ENCODE data around the gene CKM. TPM values are rescaled to one million over a fixed set of nuclear protein-coding genes. Genes with fewer than 3 reads are reported as not detected.

CKM gene
- total RNA-seq, 1 donor from 2014 or later: not detected

DNA sequence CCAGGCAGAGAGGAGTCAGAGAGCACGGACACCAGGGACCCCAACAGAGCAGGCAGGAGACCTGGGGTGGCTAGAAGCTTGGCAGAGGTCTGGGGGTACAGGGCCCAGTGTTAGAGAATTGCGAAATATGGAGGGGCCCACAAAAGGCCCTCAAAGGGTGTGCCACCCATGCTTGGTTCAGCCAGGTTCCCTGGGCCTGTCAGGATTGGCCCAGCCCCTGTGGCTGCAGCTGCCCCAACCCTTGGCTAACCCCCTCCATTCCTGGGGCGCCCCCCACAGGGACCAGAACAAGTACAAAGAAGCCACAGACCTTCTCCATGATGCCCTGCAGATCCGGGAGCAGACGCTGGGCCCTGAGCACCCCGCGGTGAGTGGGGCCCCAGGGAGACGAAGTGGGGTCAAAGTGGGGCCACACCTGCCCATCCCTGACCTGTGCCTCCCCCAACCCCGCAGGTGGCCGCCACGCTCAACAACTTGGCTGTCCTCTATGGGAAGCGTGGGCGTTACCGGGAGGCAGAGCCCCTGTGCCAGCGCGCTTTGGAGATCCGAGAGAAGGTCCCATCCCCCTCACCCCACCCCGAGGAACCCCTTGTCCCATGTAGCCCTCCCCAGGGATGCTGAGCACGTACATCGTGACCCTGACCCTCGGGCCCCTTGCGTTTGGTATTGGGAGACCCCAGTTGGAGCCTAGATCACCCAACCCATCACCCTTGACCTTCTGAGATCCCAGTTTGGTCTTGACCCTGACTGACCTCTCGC is 25.9 kb upstream of the CKM start:
- no peak overlapping the region for H2AFZ ChIP-seq (replicated peaks)
- peaks cover 4% of the 10 kb centered on the region for H3K4me1 Mint-ChIP-seq
- no peaks in the 10 kb centered on the region for H3K9me3 Mint-ChIP-seq
- peaks cover 10% of the 10 kb centered on the region for H3K36me3 Mint-ChIP-seq
- no peak overlapping the region for H3K27ac Mint-ChIP-seq
- H3F3A ChIP-seq (ENCODE audit: low read depth): no peaks in the 10 kb centered on the region
- H3K27me3 Mint-ChIP-seq (ENCODE audit: insufficient read depth, low read depth): peaks cover 10% of the 10 kb centered on the region
- no peak overlapping the region for H3K27ac ChIP-seq
- H3K9ac ChIP-seq: no peak overlapping the region
- no peaks in the 10 kb centered on the region for H3K4me1 ChIP-seq
- H3K4me3 Mint-ChIP-seq: peak overlapping the region; percentile 12
- H3K9me3 ChIP-seq (ENCODE audit: low read depth): no peaks in the 10 kb centered on the region
- no peak overlapping the region for H3K4me3 ChIP-seq
- no peaks in the 10 kb centered on the region for H3K79me2 ChIP-seq (ENCODE audit: low read depth)
- H4K20me1 ChIP-seq (ENCODE audit: low read depth): peaks cover 7% of the 10 kb centered on the region
- no peaks in the 10 kb centered on the region for H3K36me3 ChIP-seq
- no peak overlapping the region for H3K4me2 ChIP-seq
- DNase-seq (ENCODE audit: low spot score): no peak
- H3K27me3 ChIP-seq: peaks cover 16% of the 10 kb centered on the region
- TF ChIP-seq, protein P1, sequence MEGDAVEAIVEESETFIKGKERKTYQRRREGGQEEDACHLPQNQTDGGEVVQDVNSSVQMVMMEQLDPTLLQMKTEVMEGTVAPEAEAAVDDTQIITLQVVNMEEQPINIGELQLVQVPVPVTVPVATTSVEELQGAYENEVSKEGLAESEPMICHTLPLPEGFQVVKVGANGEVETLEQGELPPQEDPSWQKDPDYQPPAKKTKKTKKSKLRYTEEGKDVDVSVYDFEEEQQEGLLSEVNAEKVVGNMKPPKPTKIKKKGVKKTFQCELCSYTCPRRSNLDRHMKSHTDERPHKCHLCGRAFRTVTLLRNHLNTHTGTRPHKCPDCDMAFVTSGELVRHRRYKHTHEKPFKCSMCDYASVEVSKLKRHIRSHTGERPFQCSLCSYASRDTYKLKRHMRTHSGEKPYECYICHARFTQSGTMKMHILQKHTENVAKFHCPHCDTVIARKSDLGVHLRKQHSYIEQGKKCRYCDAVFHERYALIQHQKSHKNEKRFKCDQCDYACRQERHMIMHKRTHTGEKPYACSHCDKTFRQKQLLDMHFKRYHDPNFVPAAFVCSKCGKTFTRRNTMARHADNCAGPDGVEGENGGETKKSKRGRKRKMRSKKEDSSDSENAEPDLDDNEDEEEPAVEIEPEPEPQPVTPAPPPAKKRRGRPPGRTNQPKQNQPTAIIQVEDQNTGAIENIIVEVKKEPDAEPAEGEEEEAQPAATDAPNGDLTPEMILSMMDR (IDR thresholded peaks at IDR 0.05): no peak
- no peak for TF ChIP-seq EZH2 (IDR thresholded peaks at IDR 0.05)
- no peak for TF ChIP-seq EZH2phosphoT487 (IDR thresholded peaks at IDR 0.05)

DNA sequence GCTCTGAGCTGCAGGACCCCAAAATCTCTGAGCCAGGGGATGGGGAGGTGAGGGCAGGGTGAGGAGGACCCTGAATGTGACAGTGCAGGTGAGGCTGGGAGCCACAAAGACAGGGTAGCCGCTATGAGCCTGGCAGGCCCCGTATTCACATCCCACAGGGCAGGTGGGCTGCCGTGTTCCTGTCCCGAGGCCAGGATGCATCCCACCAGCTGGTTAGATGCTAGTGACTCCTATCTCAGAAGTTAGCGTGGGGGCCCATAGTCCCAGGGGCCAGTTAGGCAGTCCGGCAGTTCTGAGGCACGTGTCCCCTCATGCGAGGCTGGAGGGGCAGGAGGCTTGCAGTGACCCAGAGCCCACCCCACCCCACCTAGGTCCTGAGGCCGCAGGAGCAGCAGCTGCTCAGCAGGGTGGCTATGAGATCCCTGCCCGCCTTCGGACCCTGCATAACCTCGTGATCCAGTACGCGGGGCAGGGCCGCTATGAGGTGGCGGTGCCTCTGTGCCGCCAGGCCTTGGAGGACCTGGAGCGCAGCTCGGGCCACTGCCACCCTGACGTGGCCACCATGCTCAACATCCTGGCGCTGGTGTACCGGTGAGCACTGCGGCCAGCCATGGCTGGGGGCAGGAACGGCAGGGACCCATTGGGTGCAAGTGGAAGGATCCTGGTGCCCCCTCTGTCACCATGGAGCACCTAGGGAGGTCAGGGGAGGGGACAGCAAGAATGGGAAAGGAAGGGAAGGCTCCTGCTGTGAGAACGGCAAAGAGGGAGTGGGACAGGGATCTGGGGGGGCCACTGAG is 25.1 kb upstream of the CKM start:
- no peak for DNase-seq (ENCODE audit: low spot score)
- no peak overlapping the region for H3K4me2 ChIP-seq
- Mint-ChIP-seq H3K27me3 (ENCODE audit: insufficient read depth, low read depth) (peaks cover 8% of the 10 kb centered on the region), H3K27ac (no peak overlapping the region), H3K4me3 (no peak overlapping the region), H3K9me3 (no peaks in the 10 kb centered on the region), H3K36me3 (peaks cover 6% of the 10 kb centered on the region), H3K4me1 (peaks cover 4% of the 10 kb centered on the region)
- H3K27me3 ChIP-seq: peaks cover 24% of the 10 kb centered on the region
- H3K27ac ChIP-seq: no peak overlapping the region
- H4K20me1 ChIP-seq (ENCODE audit: low read depth): peaks cover 7% of the 10 kb centered on the region
- no peaks in the 10 kb centered on the region for H3F3A ChIP-seq (ENCODE audit: low read depth)
- no peak for TF ChIP-seq EZH2phosphoT487 (IDR thresholded peaks at IDR 0.05)
- no peak for TF ChIP-seq EZH2 (IDR thresholded peaks at IDR 0.05)
- TF ChIP-seq, protein P1 (IDR thresholded peaks at IDR 0.05): no peak
- no peak overlapping the region for H2AFZ ChIP-seq (replicated peaks)
- H3K79me2 ChIP-seq (ENCODE audit: low read depth): no peaks in the 10 kb centered on the region
- H3K4me1 ChIP-seq: no peaks in the 10 kb centered on the region
- no peak overlapping the region for H3K4me3 ChIP-seq
- no peaks in the 10 kb centered on the region for H3K9me3 ChIP-seq (ENCODE audit: low read depth)
- no peaks in the 10 kb centered on the region for H3K36me3 ChIP-seq
- no peak overlapping the region for H3K9ac ChIP-seq

DNA sequence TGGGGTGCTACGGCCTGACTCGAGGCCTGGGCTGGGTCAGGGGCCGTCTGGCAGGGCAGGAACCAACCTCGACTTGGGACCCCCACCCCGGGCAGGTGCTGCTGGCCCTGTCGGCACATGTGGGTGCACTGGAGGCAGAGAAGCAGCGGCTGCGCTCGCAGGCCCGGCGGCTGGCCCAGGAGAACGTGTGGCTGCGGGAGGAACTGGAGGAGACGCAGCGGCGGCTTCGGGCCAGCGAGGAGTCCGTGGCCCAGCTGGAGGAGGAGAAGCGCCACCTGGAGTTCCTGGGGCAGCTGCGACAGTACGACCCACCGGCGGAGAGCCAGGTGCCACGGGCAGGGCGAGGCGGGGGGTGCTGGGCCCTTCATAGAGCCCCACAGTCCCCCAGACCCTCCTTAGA is 23.8 kb upstream of the CKM start:
- no peaks in the 10 kb centered on the region for H3K36me3 ChIP-seq
- Mint-ChIP-seq H3K9me3 (no peaks in the 10 kb centered on the region), H3K4me1 (peaks cover 4% of the 10 kb centered on the region), H3K4me3 (no peak overlapping the region), H3K36me3 (peaks cover 4% of the 10 kb centered on the region), H3K27me3 (ENCODE audit: insufficient read depth, low read depth) (peaks cover 8% of the 10 kb centered on the region), H3K27ac (no peak overlapping the region)
- no peak overlapping the region for H3K4me3 ChIP-seq
- no peak overlapping the region for H3K27ac ChIP-seq
- H3K9ac ChIP-seq: no peak overlapping the region
- no peaks in the 10 kb centered on the region for H3K4me1 ChIP-seq
- H3K4me2 ChIP-seq: no peak overlapping the region
- TF ChIP-seq EZH2 (IDR thresholded peaks at IDR 0.05): no peak
- TF ChIP-seq EZH2phosphoT487 (IDR thresholded peaks at IDR 0.05): no peak
- TF ChIP-seq, protein P1 (IDR thresholded peaks at IDR 0.05): no peak
- H2AFZ ChIP-seq (replicated peaks): no peak overlapping the region
- no peaks in the 10 kb centered on the region for H3K9me3 ChIP-seq (ENCODE audit: low read depth)
- H3F3A ChIP-seq (ENCODE audit: low read depth): peaks cover under 1% of the 10 kb centered on the region
- no peaks in the 10 kb centered on the region for H3K79me2 ChIP-seq (ENCODE audit: low read depth)
- peaks cover 37% of the 10 kb centered on the region for H3K27me3 ChIP-seq
- DNase-seq (ENCODE audit: low spot score): peak; percentile 32
- peaks cover 7% of the 10 kb centered on the region for H4K20me1 ChIP-seq (ENCODE audit: low read depth)

All from neural progenitor cell (in vitro differentiated cells).